ENCODE results near the gene LRP10.
"Not testable (repeated sequence)": the region's sequence is repeated elsewhere in the genome, so short reads cannot be mapped to it uniquely, and the experiment has no call there.

The LRP10 gene

DNA sequence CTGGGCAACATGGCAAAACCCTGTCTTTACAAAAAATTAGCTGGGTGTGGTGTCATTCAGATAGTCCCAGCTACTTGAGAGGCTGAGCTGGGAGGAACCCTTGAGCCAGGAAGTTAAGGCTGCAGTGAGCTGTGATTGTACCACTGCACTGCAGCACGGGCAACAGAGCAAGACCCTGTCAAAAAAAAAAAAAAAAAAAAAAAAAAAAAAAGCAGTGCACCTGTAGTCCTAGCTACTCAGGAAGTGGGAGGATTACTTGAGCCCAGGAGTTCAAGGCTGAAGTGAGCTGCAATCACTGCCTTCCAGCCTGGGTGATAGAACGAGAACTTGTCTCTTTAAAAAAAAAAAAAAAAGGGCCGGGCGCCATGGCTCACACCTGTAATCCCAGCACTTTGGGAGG is 17.1 kb downstream of the LRP10 start:
- DNase-seq = no peak

- DNase-seq = no peak
Observed at GRCh38 chr14:22890416-22890815, 18.9 kb downstream of the LRP10 start.

GRCh38 chr14:22892488-22892887 is 20.9 kb downstream of the LRP10 start:
- no peak for DNase-seq

GRCh38 chr14:22893706-22894105 is 22.2 kb downstream of the LRP10 start:
- no peak for DNase-seq

DNA sequence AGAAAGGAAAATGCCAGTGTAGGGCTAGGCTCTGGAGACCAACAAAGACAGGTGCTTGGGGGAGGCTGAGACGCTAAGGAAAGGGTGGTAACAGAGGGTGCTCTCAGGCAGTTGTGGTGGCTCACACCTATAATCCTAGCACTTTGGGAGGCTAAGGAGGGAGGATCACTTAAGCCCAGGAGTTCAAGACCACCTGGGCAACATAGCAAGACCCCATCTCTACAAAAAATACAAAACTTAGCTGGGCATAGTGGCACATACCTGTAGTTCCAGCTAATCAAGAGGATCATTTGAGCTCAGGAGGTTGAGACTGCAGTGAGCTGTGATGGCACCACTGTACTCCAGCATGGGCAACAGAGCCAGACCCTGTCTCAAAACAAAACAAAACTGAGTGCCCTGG is 23.9 kb downstream of the LRP10 start:
- DNase-seq = no peak

DNA sequence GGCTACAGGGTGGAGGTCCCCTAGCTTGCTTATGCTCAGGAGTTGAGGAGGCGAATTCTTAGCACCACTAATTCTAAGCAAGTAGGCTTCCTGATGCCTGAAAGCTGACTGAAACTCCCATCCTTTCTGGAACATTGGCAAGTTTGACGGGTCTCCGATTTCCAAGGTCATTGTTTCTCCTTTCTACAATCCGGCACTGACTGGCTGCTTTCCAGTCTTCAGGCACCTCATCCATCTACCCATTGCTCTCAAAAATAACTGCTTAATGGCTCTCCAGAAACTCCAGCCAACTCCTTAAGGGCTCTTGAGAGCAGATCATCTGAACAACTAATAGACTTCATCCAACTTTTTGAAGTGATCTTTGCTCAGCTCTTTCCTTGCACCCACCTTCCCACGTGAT is 24.8 kb downstream of the LRP10 start:
- DNase-seq = no peak

DNA sequence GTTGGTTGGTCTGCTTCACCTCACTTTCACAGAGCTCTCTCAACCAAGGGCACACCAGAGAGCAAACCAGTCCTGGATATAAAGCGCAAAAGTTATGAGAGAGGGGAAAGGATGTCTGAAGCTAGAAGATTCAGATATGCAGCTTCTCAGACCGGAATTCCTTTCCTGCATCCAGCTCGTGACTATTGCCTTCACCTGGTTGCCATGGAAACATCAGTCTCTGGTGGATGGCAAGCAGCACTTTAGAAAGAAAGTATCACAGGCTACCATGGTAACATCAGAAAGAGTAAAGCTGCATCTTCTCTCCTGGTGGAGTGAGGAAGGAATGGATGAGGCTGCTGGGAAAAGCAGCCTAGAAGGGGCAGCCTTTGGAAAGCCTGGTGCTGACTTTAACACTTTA is 25.2 kb downstream of the LRP10 start:
- no peak for DNase-seq

DNA sequence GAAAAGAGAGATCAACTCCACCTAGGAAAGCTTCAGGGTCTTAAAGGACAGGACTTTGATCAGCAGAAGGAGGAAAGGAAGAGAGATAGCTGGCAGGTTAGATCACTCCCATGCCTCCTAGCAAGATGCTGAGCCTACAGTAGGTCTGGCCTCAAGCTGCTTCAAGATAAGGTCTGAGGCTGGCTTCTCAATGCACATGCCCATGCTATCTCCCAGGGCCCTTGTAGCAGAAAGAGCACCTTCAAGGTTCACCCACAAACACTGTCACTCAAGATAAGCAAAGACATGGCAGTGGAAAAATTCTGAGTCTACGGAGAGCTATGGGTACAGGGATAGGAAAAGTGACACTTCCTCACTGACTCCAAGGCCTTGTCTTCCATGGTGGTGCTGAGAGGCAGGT is 25.8 kb downstream of the LRP10 start:
- DNase-seq = no peak

DNA sequence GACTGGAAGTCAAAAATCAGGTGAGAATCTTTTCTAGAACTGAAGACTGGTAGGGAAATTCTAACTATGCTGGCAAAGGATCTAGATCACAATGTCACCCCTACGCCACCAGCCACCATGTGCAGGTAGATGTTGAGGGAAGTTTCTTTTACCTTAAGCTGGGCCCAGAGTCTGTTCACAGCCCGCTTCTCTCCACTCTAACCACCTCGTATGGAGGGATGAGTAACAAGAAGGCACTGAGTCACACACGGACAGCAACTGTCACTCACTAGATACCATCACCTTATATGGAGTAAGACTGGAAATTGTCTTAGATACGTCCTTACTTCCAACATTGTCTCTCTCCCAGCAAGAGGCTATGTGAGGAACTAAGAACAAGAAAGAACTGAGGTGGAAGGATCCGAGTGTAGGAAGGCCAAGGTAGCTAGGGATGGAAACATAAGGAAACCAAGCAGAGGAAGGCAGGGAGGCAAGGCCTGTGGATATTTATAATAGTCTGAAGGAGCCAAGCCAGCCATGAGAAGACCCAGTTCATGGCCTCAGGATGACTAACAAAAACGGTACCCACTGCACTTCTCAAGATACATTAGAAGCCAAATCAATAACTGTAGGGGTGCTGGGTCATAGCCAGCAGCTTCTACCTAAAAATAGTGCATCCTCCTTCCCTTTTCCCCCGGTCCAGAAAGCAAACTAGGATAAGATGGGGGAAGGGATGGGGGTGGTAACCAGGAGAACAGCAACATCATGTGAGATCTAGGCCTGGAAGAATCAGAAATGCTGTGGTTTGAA is 27.0 kb downstream of the LRP10 start:
- DNase-seq = no peak

DNA sequence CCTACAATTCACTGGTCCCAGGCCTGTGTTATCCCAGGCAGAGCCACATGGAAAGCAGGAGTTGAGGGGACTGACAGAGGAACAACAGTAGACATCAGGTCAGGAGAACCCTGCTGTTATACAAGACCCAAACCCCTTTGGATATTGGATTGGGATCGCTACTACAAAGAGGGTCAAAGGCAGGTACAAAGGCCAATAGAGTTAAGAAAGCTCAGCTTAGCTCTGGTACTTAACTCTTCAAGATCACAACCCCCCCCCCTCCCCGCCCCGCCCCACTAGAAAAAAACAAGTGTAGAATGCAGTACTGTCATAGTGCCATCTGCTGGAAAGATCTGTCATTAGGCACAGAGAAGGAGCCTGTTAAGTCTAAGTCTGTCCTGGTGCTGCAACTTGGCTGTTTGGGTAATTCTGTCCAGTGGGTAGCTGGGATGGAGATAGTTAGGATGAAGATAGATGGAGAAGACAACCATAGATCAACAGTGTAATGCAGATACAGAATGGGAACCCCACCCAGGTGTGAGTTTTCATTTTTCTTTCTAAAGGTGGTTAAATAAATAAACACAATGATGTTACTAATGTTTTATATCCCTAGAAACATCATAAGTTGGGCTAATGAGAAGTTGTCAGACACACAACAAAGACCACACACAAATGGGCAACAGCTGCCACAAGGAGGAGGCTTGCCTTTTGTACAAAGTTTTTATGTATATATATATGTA is 28.7 kb downstream of the LRP10 start:
- DNase-seq = peak; percentile 61

DNA sequence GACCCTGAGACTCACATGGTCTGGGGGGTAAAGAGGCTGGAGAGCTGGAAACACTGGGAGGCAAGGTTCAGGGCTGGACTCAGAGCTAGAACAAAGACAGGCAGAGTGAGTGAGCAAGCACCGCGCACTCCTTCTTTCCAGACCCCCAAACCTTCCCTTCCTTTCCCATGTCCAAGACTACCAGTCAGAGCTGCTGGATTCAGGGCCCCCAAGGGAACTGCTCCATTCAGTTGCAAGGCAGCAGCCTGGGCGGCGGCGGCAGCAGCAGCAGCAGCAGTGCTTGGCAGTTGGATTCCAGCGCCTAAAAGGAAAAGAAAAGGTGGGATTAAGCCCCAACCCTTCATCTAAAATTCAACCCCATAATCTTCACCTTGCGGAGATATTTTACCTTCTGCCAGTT is 30.3 kb downstream of the LRP10 start:
- DNase-seq = no peak

DNA sequence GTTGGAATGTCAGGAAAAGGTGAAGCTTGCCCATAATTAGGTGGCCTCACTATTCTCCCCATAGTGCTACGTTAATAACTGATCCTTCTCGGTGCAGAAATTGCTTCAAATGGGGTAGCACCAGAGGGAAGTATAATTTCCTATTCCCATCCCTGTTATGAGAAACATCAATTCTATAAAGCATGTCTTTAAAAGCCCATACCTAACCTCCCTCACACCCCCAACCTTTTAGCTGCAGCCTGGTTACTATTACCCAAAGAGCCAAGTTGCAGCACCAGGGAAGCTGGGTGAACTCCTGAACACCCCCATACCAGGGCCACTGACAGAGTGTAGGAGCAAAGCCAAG is 32.2 kb downstream of the LRP10 start:
- DNase-seq = no peak

DNA sequence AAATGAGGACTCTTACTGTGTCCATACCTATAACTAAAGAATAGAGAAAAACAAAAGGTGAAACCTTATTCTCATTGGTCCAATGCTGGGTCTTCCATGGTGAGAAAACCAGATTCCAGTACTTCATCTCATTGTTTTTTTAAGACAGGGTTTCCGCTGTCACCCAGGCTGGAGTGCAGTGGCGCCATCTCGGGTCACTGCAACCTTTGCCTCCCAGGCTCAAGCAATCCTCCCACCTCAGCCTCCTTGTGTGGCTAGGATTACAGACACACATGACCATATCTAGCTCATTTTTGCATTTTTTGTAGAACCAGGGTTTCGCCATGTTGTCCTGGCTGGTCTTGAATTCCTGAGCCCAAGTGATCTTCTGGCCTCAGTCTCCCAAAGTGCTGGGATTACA is 34.1 kb downstream of the LRP10 start:
- DNase-seq = no peak

DNA sequence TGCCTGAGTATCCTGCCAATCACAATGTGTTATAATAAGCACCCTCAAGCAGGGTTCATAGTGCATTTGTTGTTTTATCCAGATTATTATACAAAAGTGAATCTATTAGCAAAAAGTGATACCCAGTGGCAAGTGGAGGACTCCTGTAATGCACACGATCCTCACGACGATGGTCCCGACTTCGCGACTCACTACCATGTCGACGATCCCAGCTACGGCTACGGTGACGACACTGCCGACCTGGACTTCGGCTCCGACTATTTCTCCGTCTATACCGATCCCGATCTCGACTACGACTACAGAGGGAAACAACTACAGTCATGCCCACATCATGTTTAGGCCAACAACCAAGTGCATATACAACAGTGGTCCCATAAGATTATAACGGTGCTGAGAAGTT is 34.5 kb downstream of the LRP10 start:
- DNase-seq = no peak

DNA sequence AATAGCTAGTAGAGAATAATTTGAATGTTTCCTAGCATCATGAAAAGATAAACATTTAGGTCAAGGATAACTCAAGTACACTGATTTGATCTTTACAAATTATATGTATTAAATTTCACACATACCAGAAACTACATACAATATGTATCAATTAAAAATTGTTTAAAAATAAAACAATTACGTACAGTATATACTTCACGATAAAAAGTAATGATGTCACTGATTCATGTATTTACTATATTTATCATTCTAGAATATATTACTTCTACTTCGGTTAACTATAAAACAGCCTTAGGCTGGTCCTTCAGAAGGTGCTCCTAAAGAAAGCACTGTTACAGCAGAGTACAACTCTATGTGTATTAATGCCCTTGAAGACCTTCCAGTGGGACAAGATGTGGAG is 35.9 kb downstream of the LRP10 start:
- no peak for DNase-seq

DNA sequence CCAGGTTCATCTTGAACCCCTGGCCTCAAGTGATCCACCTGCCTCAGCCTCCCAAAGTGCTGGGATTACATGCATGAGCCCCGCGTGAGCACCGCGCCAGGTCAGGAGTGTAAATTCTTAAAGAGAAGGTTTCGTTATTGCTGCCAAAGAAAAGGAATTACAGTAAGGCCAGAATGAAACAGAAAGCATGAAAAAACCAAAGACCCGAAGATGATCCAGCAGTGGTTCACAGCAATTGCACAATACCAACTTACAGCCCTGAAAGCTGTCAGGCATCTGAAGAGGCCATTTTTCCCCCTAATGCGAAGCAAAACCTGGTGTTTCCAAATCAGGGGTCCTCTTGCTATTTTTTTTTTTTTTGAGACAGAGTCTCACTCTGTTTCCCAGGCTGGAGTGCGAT is 37.1 kb downstream of the LRP10 start:
- no peak for DNase-seq

GRCh38 chr14:22910916-22911315 is 39.4 kb downstream of the LRP10 start:
- no peak for DNase-seq

GRCh38 chr14:22914836-22915235 is 43.3 kb downstream of the LRP10 start:
- DNase-seq = not testable (repeated sequence)

DNA sequence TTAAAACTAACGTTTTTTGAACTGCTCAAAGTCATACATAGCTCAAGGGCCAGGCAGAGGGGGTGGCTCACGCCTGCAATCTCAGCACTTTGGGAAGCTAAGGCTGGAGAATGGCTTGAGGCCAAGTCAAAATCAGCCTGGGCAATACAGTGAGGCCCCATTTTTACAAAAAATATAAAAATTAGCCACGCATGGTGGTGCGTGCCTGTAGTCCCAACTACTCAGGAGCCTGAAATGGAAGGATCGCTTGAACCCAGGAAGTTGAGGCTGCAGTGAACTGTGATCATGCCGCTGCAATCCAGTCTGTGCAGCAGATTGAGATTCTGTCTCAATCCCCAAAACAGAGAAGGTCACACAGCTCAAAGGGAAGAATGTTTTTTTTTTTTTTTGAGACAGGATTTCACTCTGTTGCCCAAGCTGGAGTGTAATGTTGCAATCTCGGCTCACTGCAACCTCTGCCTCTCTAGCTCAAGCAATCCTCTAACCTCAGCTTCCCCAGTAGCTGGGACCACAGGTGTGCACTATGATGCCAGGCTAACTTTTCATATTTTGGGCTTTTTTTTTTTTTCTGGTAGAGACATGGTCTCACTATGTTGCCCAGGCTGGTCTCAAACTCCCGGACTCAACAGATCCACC is 44.5 kb downstream of the LRP10 start:
- no peak for DNase-seq

GRCh38 chr14:22918804-22919600 is 47.5 kb downstream of the LRP10 start, which contains the start of gene RBM23:
Gene RBM23, minus strand, starts transcription at chr14:22919149.
- DNase-seq = peak; percentile 99

DNA sequence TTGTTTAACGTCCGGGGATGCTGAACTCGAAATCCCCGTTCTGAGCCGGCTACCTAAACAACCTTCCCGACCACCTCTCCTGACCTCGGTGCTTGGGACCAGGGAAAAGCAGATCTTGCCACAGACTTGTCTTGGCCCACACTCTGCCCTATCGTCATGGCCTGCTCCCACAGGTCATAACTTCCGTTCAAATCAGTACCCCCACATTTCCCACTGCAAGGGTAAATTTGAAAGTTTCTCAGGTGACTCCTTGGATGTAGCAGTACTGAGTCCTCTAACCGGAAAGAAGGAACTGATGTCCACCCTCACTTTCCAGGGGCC is 48.0 kb downstream of the LRP10 start:
- DNase-seq = no peak

- no peak for DNase-seq
Observed at GRCh38 chr14:22920697-22921096, 49.2 kb downstream of the LRP10 start.

DNA sequence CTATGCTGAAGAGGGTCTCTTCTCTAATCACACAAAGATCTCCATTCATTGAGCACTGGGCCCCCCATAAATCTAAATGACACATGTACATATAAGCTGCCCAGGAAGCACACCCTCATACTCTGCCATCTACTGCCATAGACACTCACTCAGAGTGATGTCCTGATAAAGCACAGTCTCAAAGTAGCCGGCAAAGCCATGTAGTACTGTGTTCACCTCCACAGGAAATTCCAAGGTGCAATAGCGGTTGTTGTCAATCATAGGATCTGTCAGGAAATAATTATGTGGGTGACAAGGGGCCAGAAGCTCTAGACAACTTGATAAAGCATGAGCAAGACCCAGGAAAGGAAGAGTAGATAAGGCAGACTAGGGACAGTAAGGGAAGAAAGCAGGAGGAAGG is 50.8 kb downstream of the LRP10 start:
- DNase-seq = no peak

DNA sequence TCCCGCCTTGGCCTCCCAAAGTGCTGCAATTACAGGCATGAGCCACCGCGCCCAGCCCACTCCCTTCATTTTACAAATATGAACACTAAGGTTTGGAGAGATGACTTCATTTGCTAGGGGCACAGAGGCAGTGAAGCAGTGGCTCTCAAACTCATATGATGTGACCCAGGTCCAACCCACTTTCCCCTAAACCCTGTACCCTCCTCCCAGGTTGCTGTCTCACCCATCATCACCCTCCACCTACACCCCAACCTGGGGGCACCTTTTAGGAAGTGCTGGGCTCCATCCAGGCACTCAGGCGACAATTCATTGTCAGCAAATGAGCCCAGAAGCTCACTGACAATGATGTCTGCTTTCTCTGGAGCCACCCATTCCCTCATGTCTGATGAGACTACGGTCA is 52.2 kb downstream of the LRP10 start:
- DNase-seq = no peak

Data from retina (tissue), 1 donor.